H1 (cell line): ENCODE results near the gene KLHDC7A. TPM values are rescaled to one million over a fixed set of nuclear protein-coding genes. Genes with fewer than 3 reads are reported as not detected.

ENCODE experiments used
- CHD1 ChIP-seq: IDR thresholded peaks from 2 replicates; pipeline ENCODE4 v1.6.1; 2012; ENCODE audit warnings: low read depth, low read length, improper control_type of control experiment
- CHD7 ChIP-seq: fragments of 300-600 bp; sonication (generic); IDR thresholded peaks from 2 replicates; pipeline ENCODE4 v1.7.1; 2012; ENCODE audit warnings: low read length, moderate library complexity, mild to moderate bottlenecking, inconsistent platforms; ENCODE audit not compliant: insufficient replicate concordance
- HDAC6 ChIP-seq: IDR thresholded peaks from one replicate; pipeline ENCODE4 v1.7.1; 2012; ENCODE audit warnings: low read depth, mild to moderate bottlenecking, inconsistent platforms, low read length, moderate library complexity
- KDM5A ChIP-seq: fragments of 200-600 bp; IDR thresholded peaks from 2 replicates; pipeline ENCODE4 v1.7.1; 2012; ENCODE audit warnings: mild to moderate bottlenecking, low read length, inconsistent platforms, mixed read lengths
- POLR2A ChIP-seq, 2 experiments: IDR thresholded peaks; 1 replicate in 1 of 2; 2 replicates in 1 of 2; pipeline ENCODE4 v1.6.1; 2011; ENCODE audit warnings: low read depth in 2 of 2, low read length in 2 of 2, mild to moderate bottlenecking in 2 of 2; ENCODE audit errors: control extremely low read depth in 1 of 2
- RBBP5 ChIP-seq: IDR thresholded peaks from 2 replicates; pipeline ENCODE4 v1.7.1; 2012; ENCODE audit warnings: low read depth, mild to moderate bottlenecking, inconsistent platforms, low read length, moderate library complexity, borderline replicate concordance
- polyA plus RNA-seq, 7 experiments: library from polyadenylated mRNA; depleted of rRNA in 3 of 7; stranded (reverse) in 5 of 7; unstranded in 2 of 7; fragments of >200 nt in 5 of 7; fragments of 200-250 nt in 2 of 7; gene quantifications; 1 replicate in 5 of 7; 2 replicates in 1 of 7; 4 replicates in 1 of 7; pipeline versions ENCODE4 v1.2.1 to v1.2.3, GENCODE V29; 2011 to 2013; ENCODE audit warnings: missing spikeins in 2 of 7, mixed read lengths in 2 of 7
- total RNA-seq: library from RNA; stranded (reverse); fragmentation: NEBNext Ultra II Directional; extraction: Animal tissue kit (Norgen Biotek cat#: 25700); gene quantifications from 2 replicates; pipeline ENCODE4 v1.2.1, GENCODE V29; 2021

KLHDC7A gene
- total and polyA plus RNA-seq, 2 of the 8 experiments (the other 6 are each of a cell fraction or from before 2014, with no cell fraction given) = 3.9 to 18.9 TPM

- TF ChIP-seq CHD7 = no peak
- TF ChIP-seq HDAC6 = no peak
- no peak for TF ChIP-seq CHD1
- TF ChIP-seq POLR2A (IDR thresholded peaks at IDR 0.05; ENCODE audit: control extremely low read depth in 1 of 2, low read depth in 2 of 2, low read length in 2 of 2) = no peak
- no peak for TF ChIP-seq RBBP5
- TF ChIP-seq KDM5A = no peak
Observed at GRCh38 chr1:18528616-18529015, 47.9 kb downstream of the KLHDC7A start (continued).
